T-helper 9 cell (primary cell): ENCODE results near the gene XPO6.

ENCODE experiments used
- DNase-seq: peaks from one replicate; pipeline ENCODE4 v3.0.0-alpha.2; 2020

The XPO6 gene

GRCh38 chr16:28110074-28110473, 101.7 kb downstream of the XPO6 start:
- DNase-seq = no peak

- no peak for DNase-seq
Observed at GRCh38 chr16:28108590-28109247, 103.0 kb downstream of the XPO6 start.

DNA sequence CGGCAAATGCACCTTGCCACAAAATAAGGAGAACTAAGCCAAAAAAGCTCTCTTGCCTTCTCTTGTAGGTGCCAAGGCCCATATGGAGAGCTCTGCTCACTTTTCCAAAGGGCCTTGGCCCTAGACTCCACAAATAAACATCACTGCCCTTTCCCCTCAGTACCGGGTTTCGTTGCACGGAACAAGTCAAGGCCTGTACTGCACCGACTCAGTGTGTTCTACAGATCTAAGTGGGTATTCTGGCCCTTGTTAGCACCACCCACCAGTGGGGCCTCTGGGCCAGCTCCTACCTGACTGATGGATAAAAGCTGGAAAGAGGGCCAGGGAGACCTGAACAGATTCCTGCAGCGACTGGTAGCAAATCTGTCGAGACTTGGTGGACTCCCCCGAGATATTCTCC, 104.5 kb downstream of the XPO6 start:
- DNase-seq = no peak

DNA sequence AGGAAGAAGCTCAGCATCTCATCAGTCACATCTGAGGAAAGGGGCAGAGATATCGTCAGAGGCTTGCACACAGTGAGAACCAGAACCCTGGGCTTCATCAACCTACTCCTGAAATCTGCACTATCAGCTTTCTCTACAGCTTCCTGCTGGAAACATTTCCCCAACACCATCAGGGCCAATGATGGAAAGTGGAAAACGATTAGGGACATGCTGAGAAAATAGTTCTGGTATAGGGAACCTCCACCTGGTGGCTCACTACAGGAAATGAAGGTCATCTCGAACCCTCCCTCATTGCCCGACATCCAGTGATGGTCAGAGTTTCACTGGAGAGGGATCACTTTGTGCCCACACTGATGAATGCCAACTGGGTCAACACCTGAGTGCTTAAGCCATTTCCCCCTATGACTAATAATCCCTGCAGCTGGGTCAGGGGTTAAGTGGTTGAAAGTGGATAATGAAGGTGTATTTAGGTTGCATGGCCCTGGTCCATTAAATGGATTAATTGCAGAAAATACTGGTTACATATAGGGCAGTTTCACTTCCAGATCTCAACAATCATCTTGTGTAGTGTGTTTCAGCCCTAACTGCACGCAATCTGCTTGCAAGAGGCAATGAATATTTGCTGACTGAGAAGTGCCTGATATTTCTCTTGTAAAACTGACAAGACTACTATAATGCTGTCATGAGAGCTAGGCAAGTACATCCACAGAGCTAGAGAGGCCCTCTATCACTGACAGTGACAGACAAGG, 105.1 kb downstream of the XPO6 start:
- no peak for DNase-seq

DNA sequence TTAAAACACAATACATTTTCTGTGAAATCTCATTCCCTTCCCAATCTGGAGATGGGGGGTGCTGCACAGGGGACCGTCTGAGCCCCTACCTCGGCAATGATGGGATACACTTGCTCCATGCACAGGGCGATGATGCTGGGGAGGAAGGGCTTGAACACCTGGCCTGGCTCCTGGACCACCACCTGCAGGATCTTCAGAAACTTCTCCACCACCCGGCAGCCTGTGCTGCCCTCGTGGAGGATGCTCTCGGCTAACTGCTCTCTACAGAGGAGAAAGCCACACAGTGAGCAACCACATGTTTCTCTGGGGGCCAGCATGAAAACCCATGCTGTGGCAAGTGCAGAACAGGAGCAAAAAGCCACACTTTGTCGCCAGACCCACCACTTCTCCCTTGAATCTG, 105.8 kb downstream of the XPO6 start:
- no peak for DNase-seq

DNA sequence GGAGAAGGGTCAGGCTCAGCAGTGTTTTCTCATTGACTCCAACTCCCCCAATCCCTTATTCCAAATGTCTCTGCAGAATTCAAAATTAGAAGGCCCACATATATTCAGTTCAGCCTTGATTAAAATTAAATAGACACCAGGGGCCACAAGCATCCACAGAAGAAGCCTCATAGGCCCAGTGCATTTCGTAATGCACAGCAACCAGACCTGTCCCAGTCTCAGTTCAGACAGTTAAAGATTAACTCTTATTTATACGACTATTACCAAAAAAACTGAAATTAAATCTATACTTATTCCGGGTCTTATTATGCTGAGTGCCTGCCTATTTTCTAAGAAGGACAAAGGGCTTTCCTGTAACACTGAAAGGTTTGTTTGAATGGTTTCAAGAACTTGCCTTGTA, 106.5 kb downstream of the XPO6 start:
- no peak for DNase-seq

GRCh38 chr16:28104404-28104803, 107.4 kb downstream of the XPO6 start:
- DNase-seq = no peak

DNA sequence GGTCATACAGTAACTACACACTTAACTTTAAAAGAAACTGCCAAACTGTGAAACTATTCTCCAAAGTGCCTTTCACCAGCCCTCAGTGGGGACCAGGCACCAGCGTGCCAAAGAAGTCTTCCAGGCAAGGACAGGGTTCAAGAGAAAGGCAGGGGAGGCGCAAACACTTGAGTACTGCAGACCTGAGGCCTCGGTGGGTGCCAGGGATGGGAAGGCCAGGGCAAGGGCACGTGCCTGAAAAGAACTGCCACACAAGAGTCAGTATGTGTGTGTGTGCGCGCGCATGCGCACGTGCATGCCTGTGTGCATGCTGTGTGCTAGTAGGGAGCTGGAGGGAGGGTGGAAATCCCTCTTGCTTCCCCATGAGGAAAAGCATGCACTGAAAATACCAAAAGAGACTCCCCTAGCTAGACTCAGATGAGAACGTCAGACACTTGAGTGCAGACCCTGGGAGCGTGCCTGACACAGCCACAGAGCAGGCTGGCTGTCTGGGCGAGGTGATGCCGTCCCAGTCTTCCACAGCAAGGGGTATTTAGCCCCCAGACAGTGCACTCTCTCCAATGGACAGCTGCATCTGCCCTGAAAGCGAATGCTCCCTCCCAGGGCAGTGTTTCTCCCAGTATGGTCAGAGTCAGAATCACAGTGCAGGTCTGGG, 108.1 kb downstream of the XPO6 start:
- DNase-seq = no peak

DNA sequence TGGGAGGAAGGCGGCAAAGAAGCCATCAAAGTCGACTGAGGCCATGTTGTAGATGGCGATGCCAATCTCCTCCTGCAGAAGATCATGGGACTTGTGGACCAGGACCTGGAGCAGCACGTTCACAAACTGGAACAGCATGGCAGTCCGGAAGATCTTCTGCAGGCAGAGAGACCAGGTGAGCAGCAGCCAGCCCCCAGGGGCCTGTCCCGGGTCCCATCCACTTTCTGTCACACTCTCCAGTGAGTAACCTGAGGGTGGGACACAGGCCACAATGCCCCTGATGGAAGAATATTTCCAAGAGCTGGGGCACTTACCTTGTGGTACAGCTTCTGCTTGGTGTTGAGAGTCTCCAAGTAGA, 110.3 kb downstream of the XPO6 start:
- no peak for DNase-seq

GRCh38 chr16:28100810-28101532, 110.8 kb downstream of the XPO6 start:
- DNase-seq = no peak

GRCh38 chr16:28098959-28099945, 112.5 kb downstream of the XPO6 start:
- no peak for DNase-seq

DNA sequence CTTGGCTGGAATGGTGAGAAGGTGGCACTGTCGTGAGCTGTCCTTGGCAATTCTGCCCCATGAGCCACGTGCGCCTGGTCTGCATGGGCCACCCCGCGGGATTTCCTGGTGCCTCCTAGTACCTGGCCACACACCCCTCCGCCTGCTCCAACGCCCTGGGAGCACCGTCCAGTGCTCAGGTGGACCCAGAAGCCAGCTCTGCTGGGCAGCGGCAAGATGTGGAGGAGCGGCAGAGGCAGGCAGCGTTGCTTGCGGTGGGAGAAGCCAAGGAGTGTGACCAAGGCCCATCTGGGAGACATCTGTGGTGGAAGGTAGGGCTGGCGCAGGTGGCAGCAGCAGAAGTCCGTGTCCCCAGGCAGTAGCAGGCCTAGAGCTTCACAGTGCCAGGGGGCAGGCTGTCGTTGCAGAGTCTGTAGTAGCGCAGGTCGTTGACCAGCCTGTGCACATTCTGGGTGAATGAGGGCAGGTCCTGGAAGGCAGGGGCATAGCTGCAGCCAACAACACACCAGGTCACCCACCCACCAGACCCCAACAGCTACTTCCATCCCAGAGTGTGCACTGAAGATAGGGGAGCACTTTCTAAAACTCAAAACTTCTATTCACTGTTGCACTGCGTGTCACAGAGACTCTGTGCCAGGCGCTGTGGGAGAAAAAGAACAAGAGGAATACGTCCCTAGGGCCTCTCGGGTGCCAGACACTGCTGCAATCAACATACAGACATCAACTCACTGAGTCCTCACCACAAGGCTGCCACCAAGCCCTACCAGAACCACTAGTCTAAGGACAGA, 113.4 kb downstream of the XPO6 start:
- DNase-seq = no peak

- DNase-seq = no peak
Observed at GRCh38 chr16:28096983-28097899, 114.5 kb downstream of the XPO6 start.

GRCh38 chr16:28093385-28093725, 118.4 kb downstream of the XPO6 start:
- DNase-seq = no peak

DNA sequence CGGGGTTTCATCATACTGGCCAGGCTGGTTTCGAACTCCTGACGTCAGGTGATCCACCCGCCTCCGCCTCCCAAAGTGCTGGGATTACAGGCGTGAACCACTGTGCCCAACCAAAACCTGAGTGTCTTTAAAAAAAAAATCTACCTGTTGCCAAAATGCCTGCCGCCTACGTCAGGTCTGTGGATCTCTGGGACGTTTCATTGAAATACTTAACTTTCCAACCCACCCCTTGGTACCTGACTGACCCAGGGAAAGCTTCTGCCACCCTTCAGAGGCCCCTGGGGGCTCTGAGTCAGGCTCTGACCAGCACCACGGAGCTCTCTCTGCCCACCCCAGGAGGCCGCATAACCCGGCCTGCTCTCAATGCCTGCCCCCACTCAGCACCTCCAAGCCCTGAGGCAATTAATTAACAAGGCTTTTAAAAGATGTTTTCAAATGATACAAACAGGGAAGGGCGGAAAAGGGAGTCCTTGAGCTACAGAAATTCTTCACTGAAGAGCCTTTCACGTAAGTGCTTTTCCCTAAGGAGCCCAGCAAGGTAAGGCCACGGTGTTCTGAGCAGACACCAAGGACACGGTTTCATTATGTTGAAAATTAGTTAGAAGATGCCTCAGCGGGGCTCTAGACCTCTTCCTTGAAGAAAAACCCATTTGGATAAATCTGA, 118.9 kb downstream of the XPO6 start:
- no peak for DNase-seq

DNA sequence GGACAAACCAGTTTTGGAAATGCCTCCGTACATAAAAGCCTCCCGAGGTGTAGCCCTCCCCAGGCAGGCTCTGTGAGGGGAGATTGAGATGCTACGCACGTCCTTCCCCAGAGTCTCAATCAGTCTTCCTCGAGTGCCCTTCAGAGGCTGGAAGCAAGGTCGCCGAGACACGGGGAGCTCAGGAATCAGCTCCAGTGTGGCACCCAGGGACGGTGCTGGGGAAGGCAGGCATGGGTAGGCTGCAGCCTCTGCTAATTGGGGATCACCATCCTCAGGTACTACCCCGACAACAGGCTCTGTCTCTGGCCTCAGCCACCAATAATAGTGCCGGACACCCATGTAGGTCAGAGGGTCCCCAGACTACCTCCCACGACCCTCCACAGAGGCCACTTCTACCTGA, 120.1 kb downstream of the XPO6 start:
- DNase-seq = no peak

- DNase-seq = no peak
Observed at GRCh38 chr16:28090646-28091377, 121.0 kb downstream of the XPO6 start.

- no peak for DNase-seq
Observed at GRCh38 chr16:28089992-28090365, 121.8 kb downstream of the XPO6 start.
